Measurements from ENCODE around the gene MARCHF6.

DNA sequence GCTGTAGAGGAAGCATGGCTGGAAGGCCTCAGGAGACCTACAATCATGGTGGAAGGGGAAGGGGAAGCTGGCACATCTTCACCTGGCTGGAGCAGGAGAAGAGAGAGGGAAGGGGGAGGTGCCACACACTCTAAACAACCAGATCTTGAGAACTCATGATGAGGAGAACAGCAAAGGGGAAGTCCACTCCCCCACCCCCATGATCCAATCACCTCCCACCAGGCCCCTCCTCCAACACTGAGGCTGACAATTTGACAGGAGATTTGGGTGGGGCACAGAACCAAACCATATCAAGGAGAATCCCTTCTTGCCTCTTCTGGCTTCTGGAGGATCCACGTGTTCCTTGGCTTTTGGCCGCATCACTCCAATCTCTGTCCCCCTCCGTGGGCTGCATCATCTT lies 32.7 kb upstream of the MARCHF6 start:
- TF ChIP-seq GATA3 (IDR thresholded peaks at IDR 0.05; ENCODE audit: low read depth, low read length) = no peak
- TF ChIP-seq GATA2 (IDR thresholded peaks at IDR 0.05; ENCODE audit: low read depth, low read length) = no peak
